Calu3 (cell line): ENCODE data around the gene ANXA11. TPM values are rescaled to one million over a fixed set of nuclear protein-coding genes. Genes with fewer than 3 reads are reported as not detected.

Experiments used
- BruUV-seq: library from RNA; stranded (reverse); fragments of 400-500 nt; replicated peaks from 2 replicates; lab custom pipeline; 2021; lab: Mats Ljungman, UMichigan
- CTCF ChIA-PET: fragments of 300-600 bp; sonication (Branson Sonifier 250); formaldehyde crosslinking; loops from one replicate; lab custom pipeline; 2022; ENCODE audit warnings: antibody characterized with exemption; lab: Charles Lee
- DNase-seq: peaks from one replicate; pipeline ENCODE4 v3.0.0; 2022
- H3K27ac Mint-ChIP-seq: one replicate; pipeline ENCODE4 v1.8.0; 2022; ENCODE audit warnings: mixed read lengths; ENCODE audit not compliant: unreplicated experiment
- H3K27me3 Mint-ChIP-seq: one replicate; pipeline ENCODE4 v1.8.0; 2022; ENCODE audit warnings: mixed read lengths; ENCODE audit not compliant: unreplicated experiment
- H3K36me3 Mint-ChIP-seq: one replicate; pipeline ENCODE4 v1.8.0; 2022; ENCODE audit warnings: mild to moderate bottlenecking, moderate library complexity, mixed read lengths; ENCODE audit not compliant: insufficient read depth, unreplicated experiment
- H3K4me1 Mint-ChIP-seq: one replicate; pipeline ENCODE4 v1.8.0; 2022; ENCODE audit warnings: mild to moderate bottlenecking, low read depth, mixed read lengths; ENCODE audit not compliant: unreplicated experiment
- H3K4me3 Mint-ChIP-seq: one replicate; pipeline ENCODE4 v1.8.0; 2022; ENCODE audit warnings: mild to moderate bottlenecking, low read depth, moderate library complexity, mixed read lengths; ENCODE audit not compliant: unreplicated experiment
- H3K9me3 Mint-ChIP-seq: one replicate; pipeline ENCODE4 v1.8.0; 2022; ENCODE audit warnings: low read depth, mixed read lengths; ENCODE audit not compliant: unreplicated experiment
- intact Hi-C: fragments of 100-400 bp; cut with micrococcal nuclease; formaldehyde crosslinking; loops from one replicate; pipeline ENCODE4 v1.10.0; 2022; ENCODE audit not compliant: unreplicated experiment
- total RNA-seq: library from RNA; stranded (reverse); gene quantifications from 2 replicates; pipeline ENCODE4 v1.2.3, GENCODE V29; 2022
- TF ChIP-seq, protein P1 (sequence below): fragments of 200-600 bp; IDR thresholded peaks from one replicate; pipeline ENCODE4 v1.8.0; 2022; ENCODE audit warnings: antibody characterized with exemption; ENCODE audit not compliant: unreplicated experiment

The ANXA11 gene
- total RNA-seq, 1 experiment from 2014 or later: 835 TPM

DNA sequence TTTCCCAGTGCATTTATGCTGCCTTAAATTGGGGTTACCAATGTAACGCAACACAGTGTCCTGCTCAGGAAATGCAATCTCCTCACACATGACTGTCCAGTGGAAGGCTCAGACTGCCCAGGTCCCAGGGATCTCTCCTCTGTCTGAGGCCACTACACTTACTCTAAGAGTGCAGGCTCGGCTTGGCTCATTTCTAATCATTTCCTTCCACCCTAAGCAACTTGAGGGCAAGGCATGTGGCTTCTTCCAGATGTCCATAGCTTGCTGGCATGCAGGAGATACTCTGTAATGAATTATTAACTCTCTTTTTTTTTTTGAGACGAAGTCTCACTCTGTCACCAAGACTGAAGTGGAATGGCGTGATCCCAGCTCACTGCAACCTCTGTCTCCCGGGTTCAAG is 49.1 kb downstream of the ANXA11 start:
- Mint-ChIP-seq H3K36me3 (peaks cover 100% of the 10 kb centered on the region), H3K27me3 (no peaks in the 10 kb centered on the region), H3K9me3 (no peaks in the 10 kb centered on the region), H3K27ac (peak overlapping the region; percentile 86), H3K4me1 (peaks cover 71% of the 10 kb centered on the region), H3K4me3 (no peak overlapping the region)
- no TSS peak for BruUV-seq
- CTCF ChIA-PET: no interaction called here
- TF ChIP-seq, protein P1, sequence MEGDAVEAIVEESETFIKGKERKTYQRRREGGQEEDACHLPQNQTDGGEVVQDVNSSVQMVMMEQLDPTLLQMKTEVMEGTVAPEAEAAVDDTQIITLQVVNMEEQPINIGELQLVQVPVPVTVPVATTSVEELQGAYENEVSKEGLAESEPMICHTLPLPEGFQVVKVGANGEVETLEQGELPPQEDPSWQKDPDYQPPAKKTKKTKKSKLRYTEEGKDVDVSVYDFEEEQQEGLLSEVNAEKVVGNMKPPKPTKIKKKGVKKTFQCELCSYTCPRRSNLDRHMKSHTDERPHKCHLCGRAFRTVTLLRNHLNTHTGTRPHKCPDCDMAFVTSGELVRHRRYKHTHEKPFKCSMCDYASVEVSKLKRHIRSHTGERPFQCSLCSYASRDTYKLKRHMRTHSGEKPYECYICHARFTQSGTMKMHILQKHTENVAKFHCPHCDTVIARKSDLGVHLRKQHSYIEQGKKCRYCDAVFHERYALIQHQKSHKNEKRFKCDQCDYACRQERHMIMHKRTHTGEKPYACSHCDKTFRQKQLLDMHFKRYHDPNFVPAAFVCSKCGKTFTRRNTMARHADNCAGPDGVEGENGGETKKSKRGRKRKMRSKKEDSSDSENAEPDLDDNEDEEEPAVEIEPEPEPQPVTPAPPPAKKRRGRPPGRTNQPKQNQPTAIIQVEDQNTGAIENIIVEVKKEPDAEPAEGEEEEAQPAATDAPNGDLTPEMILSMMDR: no peak
- DNase-seq: no peak
- intact Hi-C loops: no loop called here

DNA sequence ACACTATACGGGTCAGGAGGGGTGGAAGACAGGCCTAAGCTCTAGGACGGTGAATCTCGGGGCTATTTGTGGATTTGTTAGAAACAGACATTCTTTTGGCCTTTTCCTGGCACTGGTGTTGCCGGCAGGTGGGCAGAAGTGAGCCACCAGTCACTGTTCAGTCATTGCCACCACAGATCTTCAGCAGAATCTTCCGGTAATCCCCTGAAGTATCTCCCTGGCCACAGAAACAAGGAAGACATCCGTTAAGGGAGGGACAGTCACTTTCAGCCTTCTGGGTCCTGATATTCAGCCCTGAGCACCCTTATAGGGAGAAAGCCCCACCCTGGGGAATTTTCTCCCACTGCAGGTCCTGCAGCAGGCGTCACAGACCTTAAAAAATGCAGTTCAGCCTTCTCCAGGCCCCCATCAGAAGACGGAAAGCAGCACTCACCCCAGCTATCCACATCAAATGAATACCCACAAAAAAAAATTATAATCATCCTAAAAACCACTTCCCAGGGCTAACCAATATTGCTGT is 49.6 kb downstream of the ANXA11 start:
- BruUV-seq: TSS peak; percentile 10
- H3K27me3 Mint-ChIP-seq: no peaks in the 10 kb centered on the region
- no peaks in the 10 kb centered on the region for H3K9me3 Mint-ChIP-seq
- no peak for DNase-seq
- peaks cover 100% of the 10 kb centered on the region for H3K36me3 Mint-ChIP-seq
- TF ChIP-seq, protein P1: no peak
- H3K4me1 Mint-ChIP-seq: peaks cover 68% of the 10 kb centered on the region
- no peak overlapping the region for H3K4me3 Mint-ChIP-seq
- CTCF ChIA-PET: no interaction called here
- H3K27ac Mint-ChIP-seq: peak overlapping the region; percentile 86
- intact Hi-C loops: no loop called here

DNA sequence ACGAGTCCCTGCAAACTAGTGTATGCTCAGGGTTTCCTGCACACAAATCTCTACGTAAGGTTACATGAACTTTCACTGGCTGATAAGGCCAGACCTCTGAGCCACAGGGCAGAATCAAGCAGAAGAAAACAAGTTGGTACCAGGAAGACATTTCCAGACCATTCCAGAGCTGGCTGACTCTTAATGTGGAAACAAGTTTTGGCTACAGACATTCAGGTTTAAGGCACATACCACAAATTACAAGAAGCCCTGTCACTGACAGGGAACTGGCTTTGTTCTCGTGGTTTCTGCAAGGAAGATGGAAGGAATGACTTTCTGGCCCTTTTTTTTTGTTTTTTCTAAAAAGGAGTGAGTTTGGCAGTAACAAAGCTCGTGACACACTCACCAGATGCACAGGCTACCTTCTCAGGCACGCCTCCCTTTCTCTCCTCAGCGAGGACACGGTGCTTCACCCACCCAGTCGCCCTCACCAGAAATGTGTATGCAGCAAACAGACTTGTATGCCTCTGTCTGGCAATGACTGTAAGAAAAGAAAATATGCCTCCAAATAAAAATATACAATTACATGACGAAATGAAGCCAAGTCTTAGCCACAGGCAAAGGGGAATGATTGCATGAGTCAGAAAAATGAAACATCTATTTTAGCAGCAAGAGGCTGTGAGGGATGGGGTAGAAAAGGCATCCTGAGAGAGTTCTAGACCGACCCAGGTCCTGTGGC is 50.2 kb downstream of the ANXA11 start:
- CTCF ChIA-PET: no interaction called here
- TF ChIP-seq, protein P1: no peak
- H3K27me3 Mint-ChIP-seq: no peaks in the 10 kb centered on the region
- H3K4me1 Mint-ChIP-seq: peaks cover 67% of the 10 kb centered on the region
- BruUV-seq: no TSS peak
- H3K4me3 Mint-ChIP-seq: no peak overlapping the region
- intact Hi-C loops: no loop called here
- peaks cover 100% of the 10 kb centered on the region for H3K36me3 Mint-ChIP-seq
- H3K27ac Mint-ChIP-seq: peak overlapping the region; percentile 86
- no peaks in the 10 kb centered on the region for H3K9me3 Mint-ChIP-seq
- no peak for DNase-seq

DNA sequence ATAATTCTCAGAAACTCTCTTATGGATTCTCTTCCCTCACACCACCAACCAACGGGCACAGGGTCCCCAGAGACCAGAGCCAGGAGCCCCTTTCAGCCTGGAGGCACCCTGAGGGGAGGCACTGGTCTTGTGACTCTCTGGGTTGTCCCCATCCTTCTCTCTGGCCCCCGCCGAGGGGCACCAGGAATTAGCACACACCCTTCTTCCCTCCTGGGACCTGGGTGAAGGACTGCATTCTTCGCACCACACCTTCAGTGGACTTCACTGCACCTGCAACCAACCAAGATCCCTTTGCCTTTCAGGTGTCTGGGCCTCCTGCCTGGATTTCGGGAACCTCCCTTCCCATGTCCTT is 50.7 kb downstream of the ANXA11 start:
- Mint-ChIP-seq H3K9me3 (peaks cover under 1% of the 10 kb centered on the region), H3K4me1 (peaks cover 64% of the 10 kb centered on the region), H3K27ac (peak overlapping the region; percentile 74), H3K4me3 (no peak overlapping the region), H3K36me3 (peaks cover 100% of the 10 kb centered on the region), H3K27me3 (no peaks in the 10 kb centered on the region)
- DNase-seq: no peak
- CTCF ChIA-PET: no interaction called here
- intact Hi-C loops: no loop called here
- BruUV-seq: no TSS peak
- TF ChIP-seq, protein P1: no peak
